HG03135 (cell line): ENCODE results near the gene BMERB1.
"Not testable (repeated sequence)": the region's sequence is repeated elsewhere in the genome, so short reads cannot be mapped to it uniquely, and the experiment has no call there.

ENCODE experiments used
- ATAC-seq: cut with Tn5 transposase; IDR thresholded peaks from one replicate; pipeline ENCODE4 v1.9.1; 2021; ENCODE audit warnings: mild to moderate bottlenecking, moderate library complexity; ENCODE audit not compliant: unreplicated experiment

Gene BMERB1

DNA sequence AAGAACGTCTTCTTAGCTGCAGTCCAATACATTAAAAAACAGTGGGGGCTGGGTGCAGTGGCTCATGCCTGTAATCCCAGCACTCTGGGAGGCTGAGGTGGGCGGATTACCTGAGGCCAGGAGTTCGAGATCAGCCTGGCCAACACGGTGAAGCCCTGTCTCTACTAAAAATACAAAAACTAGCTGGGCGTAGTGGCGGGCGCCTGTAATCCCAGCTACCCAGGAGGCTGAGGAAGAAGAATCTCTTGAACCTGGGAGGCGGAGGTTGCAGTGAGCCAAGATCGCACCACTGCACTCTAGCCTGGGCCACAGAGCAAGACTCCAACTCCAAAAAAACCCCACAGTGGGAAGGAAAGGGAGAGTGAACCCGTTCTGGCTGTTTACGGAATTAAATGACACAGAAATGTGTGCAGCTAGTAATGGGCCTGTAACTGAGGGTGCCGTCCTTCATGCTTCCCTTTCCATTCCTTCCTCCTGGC lies 172.9 kb downstream of the BMERB1 start:
- ATAC-seq = not testable (repeated sequence)

DNA sequence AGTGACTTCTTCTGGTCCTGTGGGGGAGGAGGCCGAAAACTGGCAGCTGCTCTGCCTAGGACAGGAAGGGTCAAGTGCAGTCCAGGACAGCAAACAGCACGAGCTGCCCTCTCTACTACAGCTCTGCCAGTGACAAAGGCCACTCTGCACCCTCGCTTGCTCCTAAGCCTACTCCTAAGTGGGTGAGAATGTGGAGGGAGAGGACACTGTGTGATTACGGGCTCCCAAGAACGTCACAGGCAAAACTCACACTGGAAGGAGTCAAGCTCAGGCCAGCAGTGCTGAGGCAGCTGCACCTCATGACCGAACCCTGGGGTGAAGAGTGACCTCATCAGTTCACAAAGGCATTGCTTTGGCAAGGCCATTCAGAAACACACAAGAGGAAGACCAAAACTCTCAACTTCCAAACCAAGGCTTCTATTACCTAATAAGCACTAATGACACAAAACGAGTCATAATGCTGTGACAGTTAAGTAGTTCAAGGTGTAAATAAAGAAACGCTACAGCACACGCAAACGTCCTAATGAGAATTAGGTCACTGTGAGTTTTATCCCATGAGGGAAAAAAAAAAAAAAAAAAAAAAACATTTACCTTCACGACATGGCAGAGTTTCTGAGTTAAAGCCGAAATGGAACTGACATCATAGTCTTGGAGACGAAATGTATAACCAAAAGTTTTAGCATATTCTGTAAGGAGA lies 173.5 kb downstream of the BMERB1 start:
- ATAC-seq = no peak

DNA sequence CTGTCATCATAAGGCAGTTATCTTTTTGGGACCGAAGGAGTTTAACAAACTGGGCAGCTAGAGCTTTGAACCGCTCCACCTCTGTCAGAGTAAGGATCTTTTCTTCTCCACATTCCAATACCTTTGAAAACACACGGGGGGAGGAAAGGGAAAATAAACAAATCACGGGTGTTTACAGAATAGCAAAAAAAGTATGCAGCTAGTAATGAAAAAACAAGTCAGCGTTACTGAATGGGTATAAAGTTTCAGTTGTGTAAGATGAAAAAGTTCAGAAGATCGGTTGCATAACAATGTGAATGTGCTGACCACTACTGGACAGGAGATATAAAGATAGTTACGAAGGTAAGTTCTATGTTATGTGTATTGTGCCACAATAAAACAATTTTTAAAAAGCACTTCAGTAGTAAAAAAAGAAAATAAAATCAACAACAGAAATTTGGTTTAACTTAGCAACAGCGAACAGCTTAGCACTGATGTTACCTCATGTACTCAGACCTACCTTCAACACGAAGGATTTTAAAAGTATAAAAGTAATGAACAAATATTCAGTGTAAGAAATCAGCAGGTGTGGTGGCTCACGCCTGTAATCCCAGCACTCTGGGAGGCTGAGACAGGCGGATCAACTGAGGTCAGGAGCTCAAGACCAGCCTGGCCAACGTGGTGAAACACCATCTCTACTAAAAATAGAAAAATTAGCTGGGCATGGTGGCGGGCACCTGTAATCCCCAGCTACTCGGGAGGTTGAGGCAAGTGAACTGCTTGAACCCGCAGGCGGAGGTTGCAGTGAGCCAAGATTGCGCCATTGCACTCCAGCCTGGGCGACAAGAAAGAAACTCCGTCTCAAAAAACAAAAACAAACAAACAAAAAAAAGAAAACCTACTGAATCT lies 174.3 kb downstream of the BMERB1 start:
- ATAC-seq = no peak

DNA sequence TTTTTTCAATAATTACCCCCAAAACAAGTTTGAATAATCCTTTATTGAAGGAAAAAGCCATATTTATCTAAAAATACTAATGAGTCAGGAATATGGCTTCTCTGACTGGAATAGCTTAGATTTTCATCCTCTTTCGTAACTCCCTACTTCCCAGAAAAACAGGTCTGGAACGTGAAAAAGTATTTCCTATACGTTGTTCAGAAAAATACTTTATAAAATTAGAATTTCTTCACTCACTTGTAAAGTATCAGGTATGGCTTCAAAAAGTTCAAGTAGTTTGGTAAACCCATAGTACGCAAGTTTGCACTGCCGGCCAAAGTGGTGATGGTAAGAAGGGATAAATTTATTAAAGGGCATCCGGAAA lies 174.9 kb downstream of the BMERB1 start:
- no peak for ATAC-seq

DNA sequence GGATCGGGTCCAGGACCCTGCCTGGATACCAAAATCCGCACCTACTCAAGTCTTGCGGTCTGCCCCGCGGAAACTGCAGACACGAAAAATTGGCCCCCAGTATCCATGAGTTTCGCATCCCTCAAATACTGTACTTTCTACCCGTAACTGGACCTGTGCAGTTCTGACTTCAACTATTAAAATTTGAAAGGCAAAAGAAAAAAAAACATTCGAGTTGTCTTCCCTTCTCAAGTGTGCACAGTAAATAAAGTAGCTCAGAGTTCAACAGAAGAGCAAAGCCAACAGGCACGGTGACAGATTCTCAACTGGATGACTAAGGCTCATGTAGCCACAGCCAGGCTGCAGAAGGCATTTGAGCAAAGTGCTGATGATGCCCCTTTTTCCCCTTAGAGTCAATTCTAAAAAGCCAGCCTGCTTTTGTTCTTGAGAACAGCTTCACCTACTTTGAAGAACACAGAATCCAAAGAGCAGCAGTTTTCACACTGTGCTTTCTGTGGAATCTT lies 176.0 kb downstream of the BMERB1 start:
- no peak for ATAC-seq

DNA sequence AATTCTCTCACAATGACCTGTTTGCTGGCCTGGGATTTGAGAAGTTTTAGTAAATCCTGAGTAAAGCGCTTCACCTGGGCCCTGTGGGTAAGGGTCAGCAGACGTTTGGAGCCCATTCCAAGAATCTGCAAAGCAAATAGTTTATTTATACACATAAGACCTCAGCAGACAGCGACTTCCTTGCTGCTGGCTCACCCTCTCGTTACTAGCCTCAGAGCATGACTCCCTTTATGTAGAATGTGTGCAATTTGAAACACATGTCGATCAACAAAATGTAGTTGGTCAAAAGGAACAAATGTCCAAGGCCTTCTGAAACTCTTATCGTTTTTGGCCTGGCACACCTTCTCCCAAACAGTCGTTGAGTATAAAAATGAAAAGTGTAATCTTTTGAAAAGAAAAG lies 177.2 kb downstream of the BMERB1 start:
- ATAC-seq = no peak

DNA sequence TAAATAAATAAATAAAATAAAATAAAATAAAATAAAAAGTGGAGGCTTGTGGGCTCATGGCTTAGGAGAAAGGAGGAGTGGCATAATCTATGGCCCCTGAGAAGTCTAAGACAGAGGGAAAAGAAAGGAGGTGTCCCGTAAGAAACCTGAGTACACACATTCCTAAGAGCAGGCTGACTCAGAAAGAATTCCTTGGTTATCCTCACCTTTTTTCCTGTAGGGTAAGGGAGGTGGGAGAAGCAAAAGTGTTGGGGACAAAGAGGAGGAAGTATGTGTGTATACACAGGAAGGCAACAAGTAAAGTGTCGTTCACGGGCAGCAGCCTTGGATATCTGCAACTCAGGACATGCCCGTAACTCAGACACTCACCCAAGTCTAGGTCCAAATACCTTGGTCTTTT lies 179.3 kb downstream of the BMERB1 start:
- no peak for ATAC-seq

DNA sequence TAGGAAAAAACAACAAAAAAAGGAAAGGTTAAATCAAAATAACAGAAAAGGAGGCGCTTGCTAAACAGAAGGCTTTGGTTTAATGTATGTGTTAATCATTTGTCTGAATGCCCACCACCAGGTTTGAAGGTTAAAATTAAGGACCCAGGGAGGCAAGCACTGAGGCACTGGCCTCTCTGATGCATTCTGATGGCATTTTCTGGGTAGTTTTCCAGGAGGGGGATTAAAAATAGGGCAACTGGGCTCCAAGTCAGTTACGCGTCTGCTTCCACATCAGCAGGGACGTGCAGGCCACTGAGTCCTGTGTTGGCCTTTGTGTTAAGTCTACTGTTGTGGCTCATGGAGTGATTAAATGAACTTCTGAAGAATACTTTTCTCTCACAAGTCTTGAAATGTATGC lies 181.6 kb downstream of the BMERB1 start:
- no peak for ATAC-seq

DNA sequence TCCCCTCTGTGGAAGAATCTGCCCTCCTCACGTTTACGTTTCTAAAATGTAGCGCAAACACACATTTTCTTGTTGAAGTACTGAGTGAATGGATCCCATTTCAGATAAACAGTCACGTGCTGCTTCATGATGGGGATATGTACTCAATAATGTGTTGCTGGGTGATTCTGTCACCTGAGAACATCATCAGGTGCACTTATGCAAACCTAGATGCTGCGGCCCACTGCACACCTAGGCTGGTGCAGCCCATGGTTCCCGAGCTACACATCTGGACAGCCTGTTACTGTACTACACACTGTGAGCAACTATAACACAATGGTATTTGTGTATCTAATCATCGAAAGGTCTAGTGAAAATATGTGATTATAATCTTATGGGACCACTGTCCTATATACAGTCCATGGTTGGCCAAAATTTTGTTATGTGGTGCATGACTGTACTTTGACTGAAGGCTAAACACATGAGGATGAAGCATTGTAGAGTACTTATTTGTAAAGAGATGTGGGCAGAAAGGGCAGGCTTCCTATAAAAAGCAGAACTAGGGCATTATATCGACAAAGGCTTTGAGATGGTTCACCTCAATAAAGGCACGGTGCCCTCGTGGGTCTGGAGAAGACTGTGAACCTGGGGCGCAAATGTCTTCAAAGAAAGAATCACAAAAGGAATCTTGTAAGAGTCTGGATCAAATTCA lies 182.2 kb downstream of the BMERB1 start:
- ATAC-seq = no peak

DNA sequence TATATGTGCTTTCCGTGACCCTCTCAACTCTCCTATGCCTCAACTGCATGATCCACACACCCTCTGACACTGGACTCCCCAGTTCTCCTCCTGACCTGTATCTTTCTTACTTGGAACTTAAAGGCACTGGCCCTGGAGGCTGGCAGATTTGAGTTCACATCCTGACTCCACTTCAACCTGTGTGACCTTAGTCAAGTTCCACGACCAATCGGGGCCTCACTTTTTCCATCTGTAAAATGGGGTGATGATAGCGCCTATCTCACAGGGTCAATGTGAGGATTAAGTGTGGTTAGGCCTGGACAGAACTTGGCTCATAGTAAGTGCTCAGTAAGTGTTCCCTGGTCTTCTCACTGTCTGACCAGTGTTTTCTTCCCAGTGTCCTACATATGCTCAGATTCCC lies 183.5 kb downstream of the BMERB1 start:
- no peak for ATAC-seq

DNA sequence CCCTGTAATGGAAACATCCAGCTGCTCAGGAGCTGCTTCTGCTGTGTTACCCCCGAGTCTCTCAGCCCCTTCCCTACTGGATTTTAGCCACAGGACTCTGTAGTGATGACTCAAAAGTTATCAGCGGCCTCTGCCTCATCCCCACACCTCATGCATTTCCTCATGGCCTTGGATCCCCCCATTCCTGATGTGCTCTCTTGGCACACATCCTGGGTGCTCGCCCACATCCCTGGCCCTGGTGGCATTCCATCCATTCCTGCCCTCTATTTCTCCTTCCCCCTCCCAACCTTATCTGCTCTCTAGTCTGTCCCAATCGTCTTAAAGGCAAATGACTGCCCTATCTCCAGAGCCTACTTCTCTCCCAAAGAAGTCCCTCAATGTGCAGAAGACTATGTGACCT lies 184.0 kb downstream of the BMERB1 start:
- no peak for ATAC-seq

DNA sequence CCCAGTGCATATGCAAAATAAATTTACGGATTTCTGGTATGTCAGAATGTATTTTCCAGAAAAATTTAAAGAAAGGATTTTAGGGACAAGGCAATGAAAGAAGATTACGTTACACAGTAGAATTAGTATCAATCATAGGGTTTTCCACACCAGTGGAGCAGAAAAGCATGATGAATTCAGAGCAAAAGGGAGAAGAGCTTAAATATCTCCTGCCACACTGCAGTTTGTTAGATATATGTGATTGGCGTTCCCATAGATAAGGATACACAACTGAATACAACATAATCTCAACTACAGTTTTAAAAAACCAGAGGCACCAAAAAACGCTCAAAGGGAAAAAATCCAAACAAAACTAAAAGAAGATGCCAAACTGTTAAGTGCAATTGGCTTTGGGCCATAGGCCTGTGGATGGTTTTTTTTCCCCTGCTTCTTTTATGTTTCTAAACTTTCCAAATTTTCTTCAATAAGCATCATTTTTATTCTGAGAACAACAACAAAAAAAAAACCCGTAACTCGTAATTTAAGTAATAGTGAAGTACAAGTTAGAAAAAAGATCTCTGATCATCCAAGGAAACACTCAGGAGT lies 186.3 kb downstream of the BMERB1 start:
- ATAC-seq = no peak

DNA sequence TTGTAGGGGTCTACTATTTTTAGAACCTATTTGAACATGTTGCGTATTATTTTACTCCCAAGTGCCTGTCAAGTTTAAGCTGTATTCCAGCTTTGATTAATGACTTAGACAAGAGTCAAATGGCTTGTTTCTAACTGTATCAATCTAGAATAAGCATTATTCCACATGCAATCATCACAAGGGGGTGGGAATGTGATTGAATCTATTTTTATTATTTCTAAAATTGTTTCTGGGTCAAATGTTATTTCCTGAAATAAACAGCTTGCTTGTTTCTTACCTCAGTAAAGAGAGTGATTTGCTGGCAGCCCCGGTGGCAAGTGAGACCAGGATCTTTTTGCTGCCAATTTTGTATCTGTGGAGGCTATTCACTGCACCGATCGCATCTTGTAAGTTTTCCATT lies 187.1 kb downstream of the BMERB1 start:
- ATAC-seq = no peak

DNA sequence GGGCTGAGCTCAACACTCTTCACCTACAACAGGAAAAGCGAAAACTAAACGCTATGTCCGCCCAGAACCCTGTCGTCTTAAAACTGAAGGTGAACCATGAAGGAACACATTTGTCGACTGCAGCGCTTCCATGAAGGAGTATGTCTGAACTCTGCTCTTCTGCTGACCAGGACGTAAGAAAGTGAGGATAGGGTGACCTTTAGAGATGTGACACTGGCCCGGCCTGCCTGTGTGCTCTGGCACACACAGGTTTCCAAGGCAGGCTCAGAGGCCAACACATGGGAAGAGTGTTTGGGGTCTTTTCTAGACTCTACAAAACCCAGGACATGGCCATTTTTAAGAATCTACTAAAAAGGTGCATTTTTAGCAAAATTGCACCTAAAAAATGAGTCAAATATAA lies 187.5 kb downstream of the BMERB1 start:
- no peak for ATAC-seq

DNA sequence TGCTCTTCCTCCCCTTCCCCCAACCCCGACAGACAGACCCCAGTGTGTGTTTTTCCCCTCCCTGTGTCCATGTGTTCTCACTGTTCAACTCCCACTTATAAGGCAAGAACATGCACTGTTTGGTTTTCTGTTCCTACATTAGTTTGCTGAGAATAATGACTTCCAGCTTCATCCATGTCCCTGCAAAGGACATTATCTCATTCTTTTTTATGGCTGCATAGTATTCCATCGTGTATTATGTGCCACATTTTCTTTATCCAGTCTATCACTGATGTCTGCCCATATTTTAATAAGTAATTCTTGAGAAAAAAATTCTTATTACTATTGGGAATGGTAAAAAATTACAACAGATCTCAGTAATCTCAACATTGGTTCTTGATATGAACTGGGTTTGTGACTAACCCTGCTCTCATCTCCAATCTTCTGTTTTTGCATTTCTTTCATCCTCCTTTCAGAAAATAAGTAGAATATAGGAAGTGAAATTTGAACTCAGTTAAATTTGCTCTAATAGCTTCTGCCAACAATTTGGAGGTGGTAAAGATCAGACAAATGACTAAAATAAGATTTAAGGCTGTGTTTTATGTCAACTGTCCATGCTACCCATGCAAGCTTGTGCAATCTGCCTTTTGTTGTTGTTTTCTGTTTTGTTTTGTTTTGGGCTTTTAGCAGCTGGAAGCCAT lies 197.5 kb downstream of the BMERB1 start:
- ATAC-seq = no peak

DNA sequence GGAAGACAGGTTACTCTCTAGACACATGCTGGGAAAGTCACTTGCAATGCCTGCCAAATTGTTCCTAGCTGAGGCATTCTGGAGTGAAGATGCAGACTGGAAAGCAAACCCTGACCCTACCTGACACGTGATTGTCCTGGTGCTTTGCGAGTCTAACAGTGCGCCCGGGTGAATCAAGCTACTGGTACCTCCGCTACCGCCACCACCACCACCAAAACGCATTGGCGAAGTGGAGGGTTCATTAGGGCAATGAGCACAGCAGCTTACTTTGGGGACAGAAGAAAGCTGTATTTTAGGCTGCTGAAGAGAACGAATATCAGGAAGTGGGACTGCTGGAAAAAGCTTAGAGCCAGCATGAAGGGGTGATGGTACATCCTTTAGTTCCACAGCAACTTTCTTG lies 201.5 kb downstream of the BMERB1 start:
- ATAC-seq = no peak

DNA sequence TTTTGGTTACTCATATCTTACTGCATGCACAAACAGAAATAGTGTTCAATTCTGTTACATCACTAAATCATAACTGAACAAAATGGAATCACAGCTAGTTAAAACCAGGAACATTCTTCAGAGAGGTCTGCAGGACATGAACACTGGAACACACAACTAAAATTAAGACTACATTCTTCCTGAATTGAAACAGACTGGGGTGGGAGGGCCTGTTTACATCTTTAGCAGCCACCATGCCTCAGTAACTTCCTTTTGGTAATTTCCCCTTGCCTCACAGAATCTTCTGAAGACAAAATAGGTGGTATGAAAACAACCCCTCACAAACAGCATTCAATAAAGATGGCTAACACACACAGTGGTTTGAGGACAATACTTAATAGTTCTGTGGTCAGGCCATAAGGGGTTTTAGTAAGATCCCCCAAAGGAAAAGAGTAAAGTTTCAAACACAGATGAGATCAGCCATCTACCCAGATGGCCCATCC lies 202.0 kb downstream of the BMERB1 start:
- ATAC-seq = no peak
